Common myeloid progenitor, CD34-positive (primary cell): ENCODE measurements around the gene BBS2.
A peak's percentile ranks its signal among the peaks of the same experiment; 100 is the strongest.

Experiments
- CTCF ChIA-PET: fragments of 350-600 bp; sonication (Branson Sonifier 250); formaldehyde crosslinking; loops from one replicate; lab custom pipeline; 2021; ENCODE audit warnings: antibody characterized with exemption; lab: Charles Lee
- POLR2A ChIA-PET: fragments of 350-600 bp; sonication (Branson Sonifier 250); formaldehyde crosslinking; loops from one replicate; lab custom pipeline; 2021; ENCODE audit warnings: antibody characterized with exemption; lab: Charles Lee
- DNase-seq, 3 donors: peaks; one replicate each; pipeline versions ENCODE4 v3.0.0 to v3.0.0-alpha.2; 2013
- H3K27ac ChIP-seq, 2 experiments: 1 replicate in 1 of 2; 2 replicates in 1 of 2; pipeline ENCODE4 v1.7.0; 2013; ENCODE audit warnings: inconsistent platforms in 2 of 2, low read length in 2 of 2, mild to moderate bottlenecking in 2 of 2, low read depth in 1 of 2, moderate library complexity in 1 of 2; ENCODE audit not compliant: severe bottlenecking in 2 of 2, insufficient read depth in 1 of 2, poor library complexity in 1 of 2
- H3K27me3 ChIP-seq, 5 experiments: replicated peaks in 2 of 5; 1 replicate in 3 of 5; 2 replicates in 2 of 5; pipeline versions ENCODE4 v1.6.1 to v1.7.0; 2013; ENCODE audit warnings: low read length in 4 of 5, mild to moderate bottlenecking in 2 of 5, moderate library complexity in 2 of 5, inconsistent platforms in 1 of 5; ENCODE audit not compliant: insufficient read depth in 5 of 5, control insufficient read depth in 4 of 5
- H3K36me3 ChIP-seq, 4 experiments: 1 replicate in 2 of 4; 2 replicates in 2 of 4; pipeline versions ENCODE4 v1.6.1 to v1.7.0; 2013; ENCODE audit warnings: low read length in 3 of 4, control low read depth in 1 of 4, mild to moderate bottlenecking in 1 of 4; ENCODE audit not compliant: control insufficient read depth in 4 of 4, insufficient read depth in 4 of 4
- H3K4me1 ChIP-seq, 4 experiments: 1 replicate in 3 of 4; 2 replicates in 1 of 4; pipeline versions ENCODE4 v1.6.1 to v1.7.1; 2013; ENCODE audit warnings: low read length in 3 of 4, mild to moderate bottlenecking in 3 of 4, control low read depth in 1 of 4, inconsistent platforms in 1 of 4, moderate library complexity in 1 of 4; ENCODE audit not compliant: control insufficient read depth in 4 of 4, insufficient read depth in 4 of 4; ENCODE audit errors: control extremely low read depth in 1 of 4
- H3K4me3 ChIP-seq, 7 experiments: 1 replicate in 4 of 7; 2 replicates in 3 of 7; pipeline versions ENCODE4 v1.5.1 to v1.7.0; 2013; ENCODE audit warnings: mild to moderate bottlenecking in 7 of 7, low read length in 6 of 7, moderate library complexity in 6 of 7, inconsistent platforms in 2 of 7, low read depth in 2 of 7, control low read depth in 1 of 7; ENCODE audit not compliant: insufficient read depth in 4 of 7, control insufficient read depth in 1 of 7; ENCODE audit errors: extremely low read depth in 1 of 7
- H3K9me3 ChIP-seq, 5 experiments: 1 replicate in 4 of 5; 2 replicates in 1 of 5; pipeline versions ENCODE4 v1.6.1 to v1.7.1; 2013; ENCODE audit warnings: low read length in 4 of 5, mild to moderate bottlenecking in 2 of 5, inconsistent platforms in 1 of 5, low read depth in 1 of 5, moderate library complexity in 1 of 5; ENCODE audit not compliant: control insufficient read depth in 4 of 5, insufficient read depth in 2 of 5; ENCODE audit errors: control extremely low read depth in 1 of 5
- WGBS: methylation state at CpG from one replicate; pipeline ENCODE4 v1.1.5; 2013; ENCODE audit not compliant: insufficient coverage; 5-methylcytosine and 5-hydroxymethylcytosine counted together

Gene BBS2

DNA sequence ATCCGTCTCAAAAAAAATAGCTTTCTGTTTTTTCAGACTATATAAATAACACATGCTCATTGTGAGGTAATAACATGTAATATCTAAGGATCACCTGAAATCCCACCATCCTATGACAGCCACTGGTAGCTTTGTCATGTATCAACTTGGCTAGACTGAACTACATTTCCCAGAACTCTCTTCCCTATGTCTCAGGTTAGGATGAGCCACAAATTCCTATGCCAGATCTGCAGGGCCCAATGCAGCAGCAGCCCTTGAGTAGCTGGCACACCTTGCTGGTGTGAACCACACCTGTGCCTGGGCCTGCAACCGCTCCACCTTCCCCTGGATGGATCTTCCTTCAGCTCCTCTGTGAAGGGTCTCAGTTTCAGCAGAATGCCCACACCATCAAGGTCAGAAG lies 40.4 kb downstream of the BBS2 start:
- no peaks in the 10 kb centered on the region for H3K27me3 ChIP-seq
- H3K36me3 ChIP-seq = peaks cover 25 to 61% (median 41%) of the 10 kb centered on the region in 4 experiments
- WGBS = 100% methylated on average over 1 of the region's 2 CpGs
- no peak overlapping the region for H3K27ac ChIP-seq
- H3K9me3 ChIP-seq = no peaks in the 10 kb centered on the region
- no peaks in the 10 kb centered on the region for H3K4me1 ChIP-seq
- ChIA-PET CTCF (interaction anchor here (2.0 kb wide), 1 partner anchor 9 kb away, joined by 7 read pairs; no protein-coding TSS in a partner anchor), POLR2A (no interaction called here)
- DNase-seq = no peak
- no peak overlapping the region for H3K4me3 ChIP-seq

DNA sequence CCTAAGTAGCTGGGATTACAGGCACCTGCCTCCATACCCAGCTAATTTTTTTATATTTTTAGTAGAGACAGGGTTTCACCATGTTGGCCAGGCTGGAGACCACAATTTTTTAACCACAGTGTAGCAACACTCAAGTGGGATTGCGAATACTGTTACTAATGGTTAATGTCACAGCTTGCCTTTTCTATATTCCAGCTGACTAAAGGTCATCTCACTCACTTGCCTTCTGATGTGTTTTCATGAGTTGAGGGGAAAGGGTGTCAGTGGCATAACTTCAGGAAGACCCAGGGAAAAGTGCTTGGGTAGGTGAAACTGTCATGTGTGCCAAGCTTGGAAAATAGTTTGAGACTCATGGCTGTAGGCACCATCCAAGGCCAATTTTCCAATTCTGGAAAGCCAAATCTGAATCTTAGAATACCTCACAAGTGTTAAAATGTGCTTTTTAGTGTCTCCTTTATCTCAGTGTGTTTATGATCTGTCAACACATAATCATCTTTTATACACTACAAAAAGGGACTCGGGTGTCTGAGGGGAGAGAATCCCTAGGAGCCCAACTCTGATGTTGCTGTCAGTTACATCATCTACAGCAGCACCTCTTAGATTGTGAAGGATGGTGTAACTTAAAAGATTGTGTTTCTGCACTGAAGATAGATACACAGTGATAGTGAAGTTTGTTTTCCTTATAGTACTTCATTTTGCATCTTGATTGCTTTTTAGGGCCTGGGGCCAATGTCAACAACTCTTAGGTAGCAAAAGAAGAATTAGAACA lies 41.4 kb downstream of the BBS2 start:
- Histone ChIP-seq H3K27me3 (no peaks in the 10 kb centered on the region), H3K36me3 (peaks cover 24 to 61% (median 41%) of the 10 kb centered on the region in 4 experiments), H3K27ac (no peak overlapping the region), H3K4me3 (no peak overlapping the region), H3K9me3 (no peaks in the 10 kb centered on the region), H3K4me1 (no peaks in the 10 kb centered on the region)
- CTCF ChIA-PET = interaction anchor here (2.0 kb wide), 1 partner anchor 11 kb away, joined by 7 read pairs; no protein-coding TSS in a partner anchor
- no peak for DNase-seq
- 80% methylated on average over 1 of the region's 2 CpGs for WGBS
- POLR2A ChIA-PET = no interaction called here

DNA sequence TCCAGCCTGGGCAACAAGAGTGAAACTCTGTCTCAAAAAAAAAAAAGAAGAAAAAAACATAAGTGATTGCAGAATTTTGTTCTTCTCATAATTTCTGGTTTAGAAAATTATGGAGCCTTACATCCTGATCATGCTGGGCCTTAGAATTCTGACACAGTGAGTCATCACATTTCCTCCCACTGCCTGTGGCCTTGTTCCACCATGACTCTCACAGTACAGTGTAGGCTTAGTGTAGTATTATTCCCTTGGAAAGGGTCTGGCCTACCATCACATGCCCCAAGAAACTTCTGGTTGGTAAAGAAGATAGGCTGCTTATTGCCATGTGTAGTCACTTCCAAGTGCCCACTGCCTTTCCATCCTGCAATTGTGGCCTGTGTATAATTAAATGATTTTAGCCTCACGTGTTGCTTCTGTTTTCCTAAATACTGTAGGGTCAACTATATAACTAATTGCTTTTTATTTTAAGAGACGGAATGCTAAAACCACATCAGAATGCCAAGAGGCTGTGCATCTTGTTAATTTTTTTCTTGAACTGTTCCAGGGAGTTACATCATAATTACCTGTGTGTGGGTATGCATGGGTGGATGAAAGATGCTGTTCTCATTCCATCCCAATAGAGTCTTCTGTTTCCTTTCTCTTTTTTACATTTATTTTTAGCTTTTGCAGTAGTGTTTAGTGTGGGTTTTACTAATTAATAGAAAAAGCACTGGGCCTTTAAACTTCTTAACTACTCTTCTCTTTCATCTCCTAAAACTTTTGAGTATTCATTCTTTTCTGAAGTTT lies 42.5 kb downstream of the BBS2 start:
- Histone ChIP-seq H3K27ac (no peak overlapping the region), H3K27me3 (no peaks in the 10 kb centered on the region), H3K36me3 (peaks cover 20 to 63% (median 43%) of the 10 kb centered on the region in 4 experiments), H3K4me3 (no peak overlapping the region), H3K9me3 (no peaks in the 10 kb centered on the region), H3K4me1 (no peaks in the 10 kb centered on the region)
- ChIA-PET POLR2A (no interaction called here), CTCF (interaction anchor here (1.5 kb wide), 1 partner anchor 16 kb away, joined by 3 read pairs; no protein-coding TSS in a partner anchor)
- 100% methylated on average over 1 of the region's 2 CpGs for WGBS
- peak in 2 of 3 donors; percentile 25 to 29 for DNase-seq

DNA sequence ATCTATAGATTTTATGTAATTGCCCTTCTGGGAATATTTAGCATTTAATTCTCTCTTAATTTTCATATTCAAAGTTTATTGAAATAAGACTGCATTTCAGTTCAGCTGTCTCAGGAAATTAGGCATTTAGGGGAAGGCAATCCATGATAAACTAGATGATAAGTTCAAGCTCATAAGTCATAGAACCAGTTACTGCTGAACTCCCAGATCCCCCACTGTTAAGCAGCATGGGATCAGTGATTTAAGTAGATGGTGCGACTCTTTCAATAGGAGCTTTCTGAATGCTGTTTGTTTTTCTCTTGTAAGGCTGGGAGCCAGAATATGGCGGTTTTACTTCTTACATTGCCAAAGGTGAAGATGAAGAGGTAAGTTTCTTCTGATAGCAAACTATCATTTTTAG lies 44.6 kb downstream of the BBS2 start:
- Histone ChIP-seq H3K9me3 (no peaks in the 10 kb centered on the region), H3K4me3 (no peak overlapping the region), H3K4me1 (no peaks in the 10 kb centered on the region), H3K27me3 (no peaks in the 10 kb centered on the region), H3K36me3 (peaks cover 40 to 80% (median 58%) of the 10 kb centered on the region in 4 experiments), H3K27ac (no peak overlapping the region)
- ChIA-PET CTCF (no interaction called here), POLR2A (no interaction called here)
- no peak for DNase-seq
- no CpG with 5 or more reads among the region's 2 CpGs for WGBS

DNA sequence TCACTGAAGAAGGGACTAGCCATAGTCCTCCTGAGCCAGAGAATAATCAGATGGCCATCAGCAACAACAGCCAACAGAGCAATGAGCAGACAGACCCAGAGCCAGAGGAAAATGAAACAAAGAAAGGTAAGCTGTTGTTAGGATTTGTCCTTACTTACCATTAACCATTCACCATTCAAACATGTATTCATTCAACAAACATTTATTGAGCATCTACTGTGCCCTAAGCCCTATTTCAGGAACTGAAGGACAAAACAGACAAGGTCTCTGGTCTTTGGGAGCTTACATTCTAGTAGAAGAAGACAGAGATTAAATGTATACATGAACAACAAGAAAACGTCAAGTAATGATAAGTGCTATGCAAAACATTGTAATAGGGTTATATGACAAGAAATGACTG lies 49.2 kb downstream of the BBS2 start:
- Histone ChIP-seq H3K27ac (no peak overlapping the region), H3K36me3 (peaks cover 38 to 86% (median 68%) of the 10 kb centered on the region in 4 experiments), H3K9me3 (no peaks in the 10 kb centered on the region), H3K27me3 (no peaks in the 10 kb centered on the region), H3K4me3 (no peak overlapping the region), H3K4me1 (no peaks in the 10 kb centered on the region)
- no peak for DNase-seq
- WGBS = no CpG with 5 or more reads among the region's 1 CpG
- ChIA-PET POLR2A (no interaction called here), CTCF (interaction anchor here (0.6 to 1.0 kb wide), 2 partner anchors 33 to 39 kb away, joined by 3 read pairs; no protein-coding TSS in a partner anchor)

DNA sequence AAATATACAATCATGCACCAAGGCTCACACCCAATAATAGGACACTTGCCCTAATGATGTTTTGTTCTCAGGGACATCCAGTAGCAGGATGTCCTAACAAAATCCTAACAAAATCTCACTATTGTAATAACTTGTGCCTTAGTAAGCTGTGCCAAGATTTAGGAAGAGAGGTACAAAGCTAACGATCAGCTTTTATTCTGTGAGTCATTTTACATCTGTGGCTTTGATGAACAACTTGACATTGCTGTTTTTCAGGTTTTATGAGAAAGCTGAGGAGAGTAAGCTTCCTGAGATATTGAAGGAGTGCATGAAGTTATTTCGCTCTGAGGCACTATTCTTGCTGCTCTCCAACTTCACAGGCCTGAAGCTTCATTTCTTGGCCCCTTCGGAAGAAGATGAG lies 49.6 kb downstream of the BBS2 start:
- 96% methylated on average over 3 of the region's 3 CpGs for WGBS
- peaks cover 39 to 84% (median 68%) of the 10 kb centered on the region in 4 experiments for H3K36me3 ChIP-seq
- POLR2A ChIA-PET = no interaction called here
- no peak for DNase-seq
- no peak overlapping the region for H3K4me3 ChIP-seq
- H3K9me3 ChIP-seq = no peaks in the 10 kb centered on the region
- no peaks in the 10 kb centered on the region for H3K27me3 ChIP-seq
- H3K27ac ChIP-seq = no peak overlapping the region
- no peaks in the 10 kb centered on the region for H3K4me1 ChIP-seq
- CTCF ChIA-PET = interaction anchor here (0.6 to 1.7 kb wide), 2 partner anchors 34 to 114 kb away, joined by 3 read pairs; no protein-coding TSS in a partner anchor
